OCI-LY1 (cell line): Measurements from ENCODE around the gene IL13.

Experiments used
- H2AFZ ChIP-seq: fragments of 200-600 bp; sonication (generic), shearing (Covaris generic); 2 replicates; pipeline ENCODE4 v1.6.0; 2014; ENCODE audit warnings: antibody characterized with exemption, mild to moderate bottlenecking, low read length
- H3F3A ChIP-seq: fragments of 200-600 bp; sonication (generic), shearing (Covaris generic); 2 replicates; pipeline ENCODE4 v1.6.0; 2014; ENCODE audit warnings: mild to moderate bottlenecking, antibody characterized with exemption, low read length, moderate library complexity; ENCODE audit not compliant: insufficient read depth
- H3K27ac ChIP-seq: fragments of 200-600 bp; sonication (generic); 2 replicates; pipeline ENCODE4 v1.5.1; 2014; ENCODE audit warnings: low read length, mixed run types, mild to moderate bottlenecking, low read depth; ENCODE audit not compliant: poor library complexity, severe bottlenecking
- H3K27me3 ChIP-seq: fragments of 200-600 bp; sonication (generic); 2 replicates; pipeline ENCODE4 v1.6.0; 2014; ENCODE audit warnings: antibody characterized with exemption, mild to moderate bottlenecking, low read length, moderate library complexity; ENCODE audit not compliant: insufficient read depth
- H3K36me3 ChIP-seq: fragments of 200-600 bp; sonication (generic); 2 replicates; pipeline ENCODE4 v1.6.1; 2014; ENCODE audit warnings: mild to moderate bottlenecking, antibody characterized with exemption, low read length, moderate library complexity, mixed read lengths; ENCODE audit not compliant: insufficient read depth
- H3K4me1 ChIP-seq: fragments of 200-600 bp; sonication (generic); 2 replicates; pipeline ENCODE4 v1.5.1; 2014; ENCODE audit warnings: mild to moderate bottlenecking, low read length, moderate library complexity; ENCODE audit not compliant: insufficient read depth, severe bottlenecking
- H3K4me2 ChIP-seq: fragments of 200-600 bp; sonication (generic), shearing (Covaris generic); 2 replicates; pipeline ENCODE4 v1.6.1; 2014; ENCODE audit warnings: low read length
- H3K4me3 ChIP-seq: fragments of 200-600 bp; sonication (generic); 2 replicates; pipeline ENCODE4 v1.5.1; 2014; ENCODE audit warnings: low read length, low read depth, mild to moderate bottlenecking, mixed read lengths; ENCODE audit not compliant: poor library complexity, severe bottlenecking
- H3K79me2 ChIP-seq: fragments of 200-600 bp; shearing (Covaris generic); 2 replicates; pipeline ENCODE4 v1.6.1; 2016; ENCODE audit warnings: mixed run types, low read length, mixed read lengths; ENCODE audit not compliant: insufficient read depth
- H3K9ac ChIP-seq: fragments of 200-600 bp; sonication (generic), shearing (Covaris generic); 2 replicates; pipeline ENCODE4 v1.6.1; 2014; ENCODE audit warnings: mild to moderate bottlenecking, low read length, mixed read lengths
- H3K9me2 ChIP-seq: fragments of 200-600 bp; sonication (generic), shearing (Covaris generic); 2 replicates; pipeline ENCODE4 v1.6.1; 2014; ENCODE audit warnings: low read depth, mild to moderate bottlenecking, low read length, mixed read lengths
- H3K9me3 ChIP-seq: fragments of 200-600 bp; shearing (Covaris generic); 2 replicates; pipeline ENCODE4 v1.6.1; 2014; ENCODE audit warnings: low read length, mixed read lengths
- H4K20me1 ChIP-seq: fragments of 200-600 bp; sonication (generic), shearing (Covaris generic); 2 replicates; pipeline ENCODE4 v1.6.0; 2016; ENCODE audit warnings: mild to moderate bottlenecking, low read length; ENCODE audit not compliant: insufficient read depth
- EZH2 ChIP-seq: fragments of 200-600 bp; sonication (generic), shearing (Covaris generic); IDR thresholded peaks from 2 replicates; pipeline ENCODE4 v1.8.0; 2017; ENCODE audit warnings: borderline replicate concordance, mixed run types, mild to moderate bottlenecking, antibody characterized with exemption, low read length, moderate library complexity, mixed read lengths
- TF ChIP-seq, protein P1 (sequence below): fragments of 200-600 bp; sonication (generic), shearing (Covaris generic); IDR thresholded peaks from 2 replicates; pipeline ENCODE4 v1.5.1; 2017; ENCODE audit warnings: mild to moderate bottlenecking, antibody characterized with exemption, low read length, moderate library complexity, mixed read lengths

IL13 gene

DNA sequence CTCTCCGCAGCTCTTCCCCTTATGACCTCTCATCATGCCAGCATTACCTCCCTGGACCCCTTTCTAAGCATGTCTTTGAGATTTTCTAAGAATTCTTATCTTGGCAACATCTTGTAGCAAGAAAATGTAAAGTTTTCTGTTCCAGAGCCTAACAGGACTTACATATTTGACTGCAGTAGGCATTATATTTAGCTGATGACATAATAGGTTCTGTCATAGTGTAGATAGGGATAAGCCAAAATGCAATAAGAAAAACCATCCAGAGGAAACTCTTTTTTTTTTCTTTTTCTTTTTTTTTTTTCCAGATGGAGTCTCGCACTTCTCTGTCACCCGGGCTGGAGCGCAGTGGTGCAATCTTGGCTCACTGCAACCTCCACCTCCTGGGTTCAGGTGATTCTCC lies 20.7 kb upstream of the IL13 start:
- Histone ChIP-seq H3K4me1 (no peaks in the 10 kb centered on the region), H3K27ac (no peak overlapping the region), H3F3A (no peaks in the 10 kb centered on the region), H3K4me2 (no peak overlapping the region), H3K9me3 (no peaks in the 10 kb centered on the region), H3K79me2 (no peaks in the 10 kb centered on the region), H4K20me1 (no peaks in the 10 kb centered on the region), H3K27me3 (no peaks in the 10 kb centered on the region), H3K36me3 (peaks cover 78% of the 10 kb centered on the region), H3K4me3 (no peak overlapping the region), H2AFZ (no peak overlapping the region), H3K9me2 (no peaks in the 10 kb centered on the region), H3K9ac (no peak overlapping the region)
- TF ChIP-seq, protein P1, sequence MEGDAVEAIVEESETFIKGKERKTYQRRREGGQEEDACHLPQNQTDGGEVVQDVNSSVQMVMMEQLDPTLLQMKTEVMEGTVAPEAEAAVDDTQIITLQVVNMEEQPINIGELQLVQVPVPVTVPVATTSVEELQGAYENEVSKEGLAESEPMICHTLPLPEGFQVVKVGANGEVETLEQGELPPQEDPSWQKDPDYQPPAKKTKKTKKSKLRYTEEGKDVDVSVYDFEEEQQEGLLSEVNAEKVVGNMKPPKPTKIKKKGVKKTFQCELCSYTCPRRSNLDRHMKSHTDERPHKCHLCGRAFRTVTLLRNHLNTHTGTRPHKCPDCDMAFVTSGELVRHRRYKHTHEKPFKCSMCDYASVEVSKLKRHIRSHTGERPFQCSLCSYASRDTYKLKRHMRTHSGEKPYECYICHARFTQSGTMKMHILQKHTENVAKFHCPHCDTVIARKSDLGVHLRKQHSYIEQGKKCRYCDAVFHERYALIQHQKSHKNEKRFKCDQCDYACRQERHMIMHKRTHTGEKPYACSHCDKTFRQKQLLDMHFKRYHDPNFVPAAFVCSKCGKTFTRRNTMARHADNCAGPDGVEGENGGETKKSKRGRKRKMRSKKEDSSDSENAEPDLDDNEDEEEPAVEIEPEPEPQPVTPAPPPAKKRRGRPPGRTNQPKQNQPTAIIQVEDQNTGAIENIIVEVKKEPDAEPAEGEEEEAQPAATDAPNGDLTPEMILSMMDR, result no peak
- no peak for TF ChIP-seq EZH2

DNA sequence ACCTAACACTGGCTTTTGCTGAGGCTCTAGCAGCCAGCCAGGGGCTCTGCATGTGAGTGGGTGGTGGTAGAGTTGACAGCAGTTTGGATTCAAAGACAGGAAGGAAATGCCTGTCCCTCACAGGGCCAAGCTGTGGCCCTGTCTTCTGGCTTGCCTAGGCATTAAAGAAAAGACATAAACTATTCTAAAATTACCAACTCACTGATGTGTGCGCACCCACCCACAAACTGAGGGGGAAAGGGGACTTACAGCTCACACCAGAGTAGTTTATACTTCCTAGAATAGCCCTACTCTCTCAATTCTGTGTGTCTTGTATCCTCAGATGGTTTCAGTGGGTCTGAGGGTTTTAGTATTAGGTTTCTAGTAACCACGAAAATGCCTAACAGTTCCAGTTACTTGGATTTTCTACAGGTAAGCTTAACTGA lies 18.3 kb upstream of the IL13 start:
- H2AFZ ChIP-seq, result no peak overlapping the region
- H3K9me2 ChIP-seq, result no peaks in the 10 kb centered on the region
- H3F3A ChIP-seq, result no peaks in the 10 kb centered on the region
- no peak overlapping the region for H3K27ac ChIP-seq
- no peaks in the 10 kb centered on the region for H3K9me3 ChIP-seq
- H3K4me3 ChIP-seq, result no peak overlapping the region
- H3K36me3 ChIP-seq, result peaks cover 95% of the 10 kb centered on the region
- H3K79me2 ChIP-seq, result no peaks in the 10 kb centered on the region
- no peak overlapping the region for H3K9ac ChIP-seq
- TF ChIP-seq, protein P1, result no peak
- no peak for TF ChIP-seq EZH2
- H3K27me3 ChIP-seq, result no peaks in the 10 kb centered on the region
- no peaks in the 10 kb centered on the region for H4K20me1 ChIP-seq
- no peak overlapping the region for H3K4me2 ChIP-seq
- H3K4me1 ChIP-seq, result no peaks in the 10 kb centered on the region

DNA sequence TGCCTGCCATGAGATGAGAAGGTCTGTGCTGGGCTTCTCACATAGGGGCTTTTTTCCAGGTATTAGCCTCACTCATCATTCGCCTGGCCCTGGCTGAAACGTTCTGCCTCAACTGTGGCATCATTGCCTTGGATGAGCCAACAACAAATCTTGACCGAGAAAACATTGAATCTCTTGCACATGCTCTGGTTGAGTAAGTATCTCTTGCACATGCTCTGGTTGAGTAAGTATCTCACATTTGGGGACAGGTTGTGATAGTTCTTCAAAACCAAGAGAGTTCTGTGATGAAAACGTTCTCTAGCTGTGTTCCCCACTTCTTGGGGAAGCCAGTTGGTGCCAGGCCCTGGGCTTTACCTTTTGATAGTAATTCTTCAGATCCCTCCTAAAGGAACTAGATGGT lies 17.4 kb upstream of the IL13 start:
- no peaks in the 10 kb centered on the region for H3K9me3 ChIP-seq
- H3K9ac ChIP-seq, result no peak overlapping the region
- H3K4me1 ChIP-seq, result no peaks in the 10 kb centered on the region
- no peak for TF ChIP-seq EZH2
- TF ChIP-seq, protein P1, result no peak
- no peaks in the 10 kb centered on the region for H3K9me2 ChIP-seq
- no peak overlapping the region for H2AFZ ChIP-seq
- no peaks in the 10 kb centered on the region for H3F3A ChIP-seq
- no peaks in the 10 kb centered on the region for H4K20me1 ChIP-seq
- H3K36me3 ChIP-seq, result peaks cover 86% of the 10 kb centered on the region
- no peak overlapping the region for H3K4me3 ChIP-seq
- no peaks in the 10 kb centered on the region for H3K79me2 ChIP-seq
- H3K27me3 ChIP-seq, result no peaks in the 10 kb centered on the region
- no peak overlapping the region for H3K27ac ChIP-seq
- no peak overlapping the region for H3K4me2 ChIP-seq
